ENCODE data around the gene IPP. TPM values are rescaled to one million over a fixed set of nuclear protein-coding genes. Genes with fewer than 3 reads are reported as not detected.

The IPP gene
- total and polyA plus RNA-seq, 2 of the 4 experiments (the other 2 are of a cell fraction) = 4.6 to 10.6 TPM

DNA sequence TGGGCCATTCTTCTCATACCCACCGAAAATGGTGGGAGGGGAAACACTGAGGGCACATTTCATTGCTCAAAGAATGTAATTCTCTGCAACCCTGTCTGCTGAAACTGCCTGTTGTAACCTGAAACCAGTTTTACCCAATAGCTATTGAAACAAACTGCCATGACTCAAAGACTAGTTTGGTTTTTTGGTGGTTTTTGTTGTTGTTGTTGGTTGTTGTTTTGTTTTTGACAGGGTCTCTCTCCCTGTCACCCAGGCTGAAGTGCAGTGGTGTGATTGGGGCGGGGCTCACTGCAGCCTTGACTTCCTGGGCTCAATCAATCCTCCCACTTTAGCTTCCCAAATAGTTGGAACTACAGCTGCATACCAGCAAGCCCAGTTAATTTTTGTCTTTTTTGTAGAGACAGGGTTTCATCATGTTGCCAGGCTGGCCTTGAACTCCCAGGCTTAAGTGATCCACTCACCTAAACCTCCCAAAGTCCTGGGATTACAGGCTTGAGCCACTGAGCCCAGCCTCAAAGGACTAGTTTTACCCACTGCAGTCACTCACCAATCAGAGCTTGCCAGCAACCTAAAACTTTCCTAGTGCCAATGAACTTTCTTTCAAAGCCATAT lies 2.1 kb upstream of the IPP start:
- Histone ChIP-seq H2BK20ac (ENCODE audit: low read depth, low read length) (no peak overlapping the region), H2BK15ac (ENCODE audit: low read depth, low read length) (no peak overlapping the region), H4K8ac (ENCODE audit: low read depth in 2 of 2, low read length in 2 of 2) (peak overlapping the region in 1 of 2 experiments; percentile 51; a peak in 2 of 4 replicates), H3K27me3 (ENCODE audit: control insufficient read depth, insufficient read depth, low read length) (no peaks in the 10 kb centered on the region; the same call in 1 of the 2 replicates), H2BK120ac (ENCODE audit: low read depth, low read length) (no peak overlapping the region), H3K23ac (ENCODE audit: low read depth, low read length) (no peak overlapping the region), H3K79me1 (ENCODE audit: low read depth in 1 of 2, low read length in 2 of 2) (peaks cover 11 to 16% of the 10 kb centered on the region in 2 experiments; a peak in 3 of 4 replicates), H3K4me2 (ENCODE audit: low read depth, low read length) (no peak overlapping the region), H2AK9ac (replicated peaks; ENCODE audit: low read depth, low read length, poor library complexity) (peak overlapping the region; percentile 42), H3K56ac (ENCODE audit: extremely low read depth, insufficient read depth, low read length) (no peak overlapping the region), H2AK5ac (ENCODE audit: low read depth, low read length) (no peak overlapping the region), H2BK5ac (ENCODE audit: low read depth, low read length, poor library complexity, severe bottlenecking) (peak overlapping the region; percentile 43), H3K9me3 (ENCODE audit: control insufficient read depth, insufficient read depth, low read length) (peaks cover 4% of the 10 kb centered on the region; the same call in 1 of the 2 replicates), H3K14ac (replicated peaks; ENCODE audit: low read depth, low read length) (no peak overlapping the region), H3K9me1 (ENCODE audit: insufficient read depth, low read length) (peaks cover 4% of the 10 kb centered on the region; the same call in 1 of the 2 replicates), H2AFZ (replicated peaks; ENCODE audit: low read length, poor library complexity) (peak overlapping the region; percentile 63), H4K91ac (ENCODE audit: insufficient read depth, low read depth, low read length) (no peak overlapping the region), H3K4me1 (ENCODE audit: control insufficient read depth, insufficient read depth, low read length) (0 out of 2 replicates have a peak, but pooled peaks cover 1% of the 10 kb centered on the region), H3K36me3 (ENCODE audit: control insufficient read depth, insufficient read depth, low read length) (no peaks in the 10 kb centered on the region), H4K20me1 (ENCODE audit: insufficient read depth, low read length) (no peaks in the 10 kb centered on the region), H3K18ac (ENCODE audit: low read depth, low read length) (no peak overlapping the region), H4K5ac (ENCODE audit: low read depth, low read length) (peak overlapping the region; percentile 36; the same call in 1 of the 2 replicates), H3K27ac (ENCODE audit: insufficient read depth, low read length) (peak overlapping the region; percentile 30; the same call in 1 of the 2 replicates), H3K4ac (ENCODE audit: low read depth, low read length) (no peak overlapping the region), H3K9ac (ENCODE audit: low read depth, low read length) (no peak overlapping the region), H3K4me3 (ENCODE audit: insufficient read depth, low read depth, low read length) (no peak overlapping the region)
- no CpG with 5 or more reads among the region's 2 CpGs for WGBS, 2 experiments (ENCODE audit: extremely low coverage in 2 of 2, insufficient read length in 1 of 2)
- TF ChIP-seq CEBPB (IDR thresholded peaks at IDR 0.05; ENCODE audit: low read depth, low read length) (0 out of 2 replicates have a peak, but pooled peaks have one; percentile 22), SMC3 (IDR thresholded peaks at IDR 0.05; ENCODE audit: low read depth, low read length) (no peak)
- intact Hi-C loops (cut with micrococcal nuclease) (no loop called here), in situ Hi-C loops (cut with MboI; ENCODE audit: low sequenced_read_pairs) (no loop called here), dilution Hi-C loops (cut with HindIII; ENCODE audit: low sequenced_read_pairs, unreplicated experiment) (no loop called here)
- POLR2A ChIA-PET (ENCODE audit: unreplicated experiment) = interaction anchor here (1.4 kb wide), 1 partner anchor 51 kb away, joined by 3 read pairs; the partner anchor contains the start of gene MAST2
- BruUV-seq (replicated peaks) = no TSS peak
- peak; percentile 46 for DNase-seq
- CTCF ChIA-PET = interaction anchor here (0.6 kb wide), 1 partner anchor 12 kb away, joined by 7 read pairs; no protein-coding TSS in a partner anchor
- no peak for ATAC-seq (ENCODE audit: low read depth)
